HL-60 (cell line): ENCODE data around the gene LRRC25.

ENCODE experiments used
- DNase-seq, 2 experiments: peaks; one replicate each; pipeline ENCODE4 v3.0.0-alpha.2; 2010 to 2020; ENCODE audit warnings: low read depth in 1 of 2, low spot score in 1 of 2
- H3K27ac ChIP-seq: fragments of 250-450 bp; sonication (Bioruptor Pico); replicated peaks from 2 replicates; pipeline ENCODE4 v1.5.1; 2020; ENCODE audit warnings: mild to moderate bottlenecking, moderate library complexity
- H3K27me3 ChIP-seq: fragments of 250-450 bp; sonication (Bioruptor Pico); 2 replicates; pipeline ENCODE4 v1.5.1; 2021; ENCODE audit warnings: mild to moderate bottlenecking, moderate library complexity; ENCODE audit not compliant: insufficient read depth, poor library complexity, severe bottlenecking
- H3K4me3 ChIP-seq: replicated peaks from 2 replicates; pipeline ENCODE4 v1.5.1; 2011; ENCODE audit warnings: mild to moderate bottlenecking, control low read depth, low read length; ENCODE audit not compliant: insufficient read depth
- GABPA ChIP-seq: IDR thresholded peaks from 2 replicates; pipeline ENCODE4 v1.6.1; 2012; ENCODE audit warnings: low read depth
- POLR2AphosphoS5 ChIP-seq: IDR thresholded peaks from 2 replicates; pipeline ENCODE4 v1.6.1; 2012; ENCODE audit warnings: low read depth
- SPI1 ChIP-seq: IDR thresholded peaks from 2 replicates; pipeline ENCODE4 v1.6.1; 2012; ENCODE audit warnings: low read depth, mild to moderate bottlenecking, borderline replicate concordance
- TF ChIP-seq, protein P1 (sequence below): IDR thresholded peaks from one replicate; pipeline ENCODE4 v1.5.1; 2011; ENCODE audit warnings: low read length, control low read depth, inconsistent platforms; ENCODE audit not compliant: insufficient read depth
- TF ChIP-seq, protein P2 (sequence below): IDR thresholded peaks from 2 replicates; pipeline ENCODE4 v1.6.1; 2012; ENCODE audit warnings: low read depth; ENCODE audit not compliant: insufficient replicate concordance

The LRRC25 gene

DNA sequence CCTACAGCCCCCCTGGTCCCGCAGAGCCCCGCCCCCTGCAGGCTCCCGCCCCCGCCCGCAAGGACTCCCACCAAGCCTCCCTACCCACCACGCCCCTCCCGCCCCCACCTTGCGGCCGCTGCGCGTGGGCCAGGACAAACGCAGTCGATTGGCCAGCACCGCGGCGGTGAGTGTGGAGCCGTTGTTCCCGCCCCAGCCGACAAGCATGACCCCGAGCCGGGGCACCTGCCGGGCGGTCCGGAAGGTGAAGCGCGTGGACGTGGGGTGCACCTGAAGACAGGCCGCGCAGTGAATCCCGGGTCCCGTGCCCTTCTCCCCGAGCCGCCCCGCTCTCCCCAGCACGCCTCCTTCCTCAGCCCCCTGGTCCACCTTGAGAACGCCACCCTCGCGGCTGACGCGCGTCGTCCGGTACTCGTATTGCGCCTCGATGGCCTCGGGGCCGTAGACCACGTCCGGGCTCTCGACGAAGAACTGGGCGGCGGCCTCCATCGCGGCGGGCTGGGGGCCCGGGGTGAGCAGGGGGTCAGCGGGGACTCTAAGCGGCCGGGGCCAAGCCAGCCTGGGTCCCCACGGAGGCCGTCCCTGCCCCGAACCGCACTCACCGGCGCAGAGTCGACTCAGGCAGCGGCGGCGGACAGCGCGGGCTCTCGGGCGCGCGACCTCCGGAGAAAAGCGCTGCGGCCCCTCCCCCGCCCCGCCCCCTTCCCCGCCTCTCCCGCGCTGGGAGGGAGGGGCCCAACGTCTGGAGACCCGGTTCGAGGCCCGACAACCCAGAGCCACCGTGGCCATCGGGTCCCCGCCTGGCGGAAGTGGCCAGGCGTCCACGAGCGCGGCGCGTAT, 40.3 kb upstream of the LRRC25 start, which contains the start of gene ISYNA1:
ISYNA1 (minus strand) TSS at position 643 of the 840 bp plus-strand sequence; CDS start at position 489, 154 bp downstream.
- Histone ChIP-seq H3K4me3 (peak within 1 kb of the TSS; percentile 36), H3K27me3 (peaks cover 4% of the 10 kb centered on the region), H3K27ac (no peak within 1 kb of the TSS)
- no peak for DNase-seq
- TF ChIP-seq GABPA = no peak
- TF ChIP-seq, protein P1, sequence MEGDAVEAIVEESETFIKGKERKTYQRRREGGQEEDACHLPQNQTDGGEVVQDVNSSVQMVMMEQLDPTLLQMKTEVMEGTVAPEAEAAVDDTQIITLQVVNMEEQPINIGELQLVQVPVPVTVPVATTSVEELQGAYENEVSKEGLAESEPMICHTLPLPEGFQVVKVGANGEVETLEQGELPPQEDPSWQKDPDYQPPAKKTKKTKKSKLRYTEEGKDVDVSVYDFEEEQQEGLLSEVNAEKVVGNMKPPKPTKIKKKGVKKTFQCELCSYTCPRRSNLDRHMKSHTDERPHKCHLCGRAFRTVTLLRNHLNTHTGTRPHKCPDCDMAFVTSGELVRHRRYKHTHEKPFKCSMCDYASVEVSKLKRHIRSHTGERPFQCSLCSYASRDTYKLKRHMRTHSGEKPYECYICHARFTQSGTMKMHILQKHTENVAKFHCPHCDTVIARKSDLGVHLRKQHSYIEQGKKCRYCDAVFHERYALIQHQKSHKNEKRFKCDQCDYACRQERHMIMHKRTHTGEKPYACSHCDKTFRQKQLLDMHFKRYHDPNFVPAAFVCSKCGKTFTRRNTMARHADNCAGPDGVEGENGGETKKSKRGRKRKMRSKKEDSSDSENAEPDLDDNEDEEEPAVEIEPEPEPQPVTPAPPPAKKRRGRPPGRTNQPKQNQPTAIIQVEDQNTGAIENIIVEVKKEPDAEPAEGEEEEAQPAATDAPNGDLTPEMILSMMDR = no peak
- no peak for TF ChIP-seq POLR2AphosphoS5
- no peak for TF ChIP-seq SPI1
- TF ChIP-seq, protein P2, sequence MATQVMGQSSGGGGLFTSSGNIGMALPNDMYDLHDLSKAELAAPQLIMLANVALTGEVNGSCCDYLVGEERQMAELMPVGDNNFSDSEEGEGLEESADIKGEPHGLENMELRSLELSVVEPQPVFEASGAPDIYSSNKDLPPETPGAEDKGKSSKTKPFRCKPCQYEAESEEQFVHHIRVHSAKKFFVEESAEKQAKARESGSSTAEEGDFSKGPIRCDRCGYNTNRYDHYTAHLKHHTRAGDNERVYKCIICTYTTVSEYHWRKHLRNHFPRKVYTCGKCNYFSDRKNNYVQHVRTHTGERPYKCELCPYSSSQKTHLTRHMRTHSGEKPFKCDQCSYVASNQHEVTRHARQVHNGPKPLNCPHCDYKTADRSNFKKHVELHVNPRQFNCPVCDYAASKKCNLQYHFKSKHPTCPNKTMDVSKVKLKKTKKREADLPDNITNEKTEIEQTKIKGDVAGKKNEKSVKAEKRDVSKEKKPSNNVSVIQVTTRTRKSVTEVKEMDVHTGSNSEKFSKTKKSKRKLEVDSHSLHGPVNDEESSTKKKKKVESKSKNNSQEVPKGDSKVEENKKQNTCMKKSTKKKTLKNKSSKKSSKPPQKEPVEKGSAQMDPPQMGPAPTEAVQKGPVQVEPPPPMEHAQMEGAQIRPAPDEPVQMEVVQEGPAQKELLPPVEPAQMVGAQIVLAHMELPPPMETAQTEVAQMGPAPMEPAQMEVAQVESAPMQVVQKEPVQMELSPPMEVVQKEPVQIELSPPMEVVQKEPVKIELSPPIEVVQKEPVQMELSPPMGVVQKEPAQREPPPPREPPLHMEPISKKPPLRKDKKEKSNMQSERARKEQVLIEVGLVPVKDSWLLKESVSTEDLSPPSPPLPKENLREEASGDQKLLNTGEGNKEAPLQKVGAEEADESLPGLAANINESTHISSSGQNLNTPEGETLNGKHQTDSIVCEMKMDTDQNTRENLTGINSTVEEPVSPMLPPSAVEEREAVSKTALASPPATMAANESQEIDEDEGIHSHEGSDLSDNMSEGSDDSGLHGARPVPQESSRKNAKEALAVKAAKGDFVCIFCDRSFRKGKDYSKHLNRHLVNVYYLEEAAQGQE = no peak

DNA sequence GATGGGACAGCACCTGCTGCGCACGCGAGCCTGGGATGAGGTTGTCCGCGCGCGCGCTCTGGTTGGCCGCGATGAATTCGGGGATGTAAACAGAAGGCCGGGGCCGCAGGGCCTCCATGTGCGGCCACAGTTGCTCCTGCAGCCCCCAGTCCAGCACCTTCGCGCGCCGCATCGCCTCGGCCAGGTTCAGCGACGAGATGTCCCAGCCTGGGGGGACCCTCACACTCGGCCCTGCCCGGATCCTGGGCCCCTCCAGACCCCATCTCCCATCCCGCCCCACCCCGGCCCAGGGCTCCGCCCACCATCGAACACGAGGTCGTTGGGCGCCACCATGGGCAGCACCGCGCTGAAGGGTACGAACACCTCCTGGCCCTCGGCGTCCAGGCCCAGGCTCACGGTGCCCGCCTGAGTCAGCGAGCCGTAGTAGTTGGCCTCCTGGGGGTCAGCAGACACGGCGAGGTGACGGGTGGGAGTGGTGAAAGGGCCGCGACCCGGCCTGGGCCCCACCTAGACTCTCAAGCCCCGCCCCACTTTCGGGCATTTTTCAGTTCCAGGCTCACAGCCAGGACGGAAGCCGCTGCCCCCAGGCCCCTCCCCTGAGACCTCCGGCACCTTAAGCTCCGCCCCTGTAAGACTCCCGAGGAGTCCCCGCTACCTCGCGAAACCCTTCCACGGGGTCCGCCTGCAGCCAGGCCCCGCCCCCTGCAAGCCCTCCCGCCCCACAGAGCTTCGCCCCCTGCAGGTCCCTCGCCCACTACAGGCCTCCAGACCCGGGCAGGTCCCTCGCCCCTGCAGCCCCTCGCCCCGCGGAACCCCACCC, 39.5 kb upstream of the LRRC25 start:
- no peak overlapping the region for H3K27ac ChIP-seq
- peak in 1 of 2 experiments; percentile 47 for DNase-seq
- no peak for TF ChIP-seq POLR2AphosphoS5
- TF ChIP-seq, protein P2 = no peak
- TF ChIP-seq, protein P1 = no peak
- no peak for TF ChIP-seq SPI1
- TF ChIP-seq GABPA = no peak
- peak overlapping the region; percentile 36 for H3K4me3 ChIP-seq
- H3K27me3 ChIP-seq = peaks cover 4% of the 10 kb centered on the region

DNA sequence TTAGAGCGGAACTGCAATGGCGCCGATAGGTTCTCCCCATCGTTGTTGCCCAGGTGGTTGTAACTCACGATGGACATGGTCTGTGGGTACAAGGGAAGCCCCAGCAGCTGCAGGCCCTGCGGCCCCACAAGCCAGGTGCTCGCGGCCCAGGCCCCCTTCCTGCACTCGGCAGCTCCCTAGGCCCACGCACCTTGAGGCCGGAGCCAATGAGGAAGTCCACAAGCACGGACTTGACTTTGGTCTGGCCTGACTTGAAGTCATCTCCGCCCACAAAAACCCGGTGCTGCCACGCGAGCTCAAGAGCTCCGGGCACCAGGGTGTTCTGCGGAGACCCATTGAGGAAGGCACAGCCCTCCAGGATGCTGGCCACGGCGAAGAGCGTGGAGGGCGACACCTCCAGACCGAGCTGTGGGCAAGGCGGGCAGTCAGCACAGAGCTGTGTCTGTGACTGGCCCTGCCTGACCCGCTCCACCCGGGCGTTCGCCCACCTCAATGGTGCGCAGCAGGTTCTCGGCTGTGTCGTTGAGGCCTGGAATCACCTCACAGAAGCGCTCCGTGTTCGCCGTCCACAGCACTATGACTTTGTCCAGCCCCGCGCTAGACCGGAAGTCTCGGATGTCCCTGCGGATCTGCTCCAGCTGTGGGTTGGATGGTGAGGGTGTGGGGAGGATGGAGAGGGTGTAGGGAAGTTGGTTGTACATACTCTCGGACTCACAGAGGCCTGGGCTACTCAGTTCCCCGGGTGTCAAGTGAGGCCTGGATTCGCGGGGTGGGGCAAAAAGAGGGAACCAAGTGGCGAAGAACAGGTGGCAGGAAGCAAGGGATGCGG, 38.6 kb upstream of the LRRC25 start:
- no peak overlapping the region for H3K27ac ChIP-seq
- 0 out of 2 replicates have a peak, but pooled peaks have one; percentile 3 for TF ChIP-seq POLR2AphosphoS5
- no peak for TF ChIP-seq GABPA

More for the DNA sequence above, 38.6 kb upstream of the LRRC25 start:
- H3K27me3 ChIP-seq = peaks cover 4% of the 10 kb centered on the region
- no peak for DNase-seq
- H3K4me3 ChIP-seq = no peak overlapping the region
